Renal cortical epithelial cell (primary cell): ENCODE data around the gene ACOT13. TPM values are rescaled to one million over a fixed set of nuclear protein-coding genes. Genes with fewer than 3 reads are reported as not detected.
"Not testable (repeated sequence)": the region's sequence is repeated elsewhere in the genome, so short reads cannot be mapped to it uniquely, and the experiment has no call there.

ENCODE experiments used
- DNase-seq: peaks from one replicate; pipeline ENCODE4 v3.0.0-alpha.2; 2011; ENCODE audit warnings: low read depth
- total RNA-seq: library from RNA; depleted of rRNA; stranded (reverse); fragments of >200 nt; gene quantifications from 2 replicates; pipeline ENCODE4 v1.2.3, GENCODE V29; 2014

Gene ACOT13
- total RNA-seq, 1 donor from 2014 or later, result 16.0 TPM

GRCh38 chr6:24731456-24732134 is 64.7 kb downstream of the ACOT13 start:
- DNase-seq, result not testable (repeated sequence)

GRCh38 chr6:24734166-24734565 is 67.3 kb downstream of the ACOT13 start:
- no peak for DNase-seq

GRCh38 chr6:24734710-24735109 is 67.8 kb downstream of the ACOT13 start:
- not testable (repeated sequence) for DNase-seq

GRCh38 chr6:24738741-24739140 is 71.9 kb downstream of the ACOT13 start:
- no peak for DNase-seq

GRCh38 chr6:24740861-24741260 is 74.0 kb downstream of the ACOT13 start:
- peak; percentile 69 for DNase-seq

- DNase-seq, result no peak
These were observed 75.4 kb downstream of the ACOT13 start for GRCh38 chr6:24742216-24742738.

- DNase-seq, result peak; percentile 99
These were observed 76.5 kb downstream of the ACOT13 start for GRCh38 chr6:24743265-24743943.

- DNase-seq, result no peak
These were observed 77.1 kb downstream of the ACOT13 start for GRCh38 chr6:24743944-24744335.

GRCh38 chr6:24744911-24745310 is 78.0 kb downstream of the ACOT13 start:
- no peak for DNase-seq

GRCh38 chr6:24749297-24749696 is 82.4 kb downstream of the ACOT13 start:
- DNase-seq, result no peak

- DNase-seq, result not testable (repeated sequence)
These were observed 84.0 kb downstream of the ACOT13 start for GRCh38 chr6:24750878-24751277.

- no peak for DNase-seq
These were observed 85.6 kb downstream of the ACOT13 start for GRCh38 chr6:24752503-24752902.

- DNase-seq, result peak; percentile 8
These were observed 86.1 kb downstream of the ACOT13 start for GRCh38 chr6:24752917-24753492.

GRCh38 chr6:24753545-24753944 is 86.7 kb downstream of the ACOT13 start:
- DNase-seq, result peak; percentile 59

GRCh38 chr6:24754378-24754777 is 87.5 kb downstream of the ACOT13 start:
- not testable (repeated sequence) for DNase-seq

Other genes with a start within 250 kb of the ACOT13 start
- gene GPLD1, start 177.5 kb upstream of the ACOT13 start, total RNA-seq, result under 0.01 and 0.45 TPM in 2 replicates
- 1.0 and 3.8 TPM in 2 replicates for gene ALDH5A1, start 172.1 kb upstream of the ACOT13 start, total RNA-seq
- gene KIAA0319, start 20.9 kb upstream of the ACOT13 start, total RNA-seq, result not detected in 2 replicates
- 26.9 and 36.8 TPM in 2 replicates for gene TDP2, start 178 bp upstream of the ACOT13 start, total RNA-seq
- 116 and 199 TPM in 2 replicates for gene C6orf62, start 52.1 kb downstream of the ACOT13 start, total RNA-seq
- gene GMNN, start 107.9 kb downstream of the ACOT13 start, total RNA-seq, result 12.1 and 19.3 TPM in 2 replicates
- gene ARMH2, start 131.8 kb downstream of the ACOT13 start, total RNA-seq, result not detected in 2 replicates